Measurements from ENCODE around the gene IFNL4.
"Not testable (repeated sequence)": the region's sequence is repeated elsewhere in the genome, so short reads cannot be mapped to it uniquely, and the experiment has no call there.

The IFNL4 gene

GRCh38 chr19:39254531-39255345 lies 6.1 kb upstream of the IFNL4 start:
- no peak for DNase-seq (ENCODE audit: low read depth)

GRCh38 chr19:39253374-39254149 lies 4.9 kb upstream of the IFNL4 start:
- DNase-seq (ENCODE audit: low read depth) = no peak

GRCh38 chr19:39252458-39252857 lies 3.8 kb upstream of the IFNL4 start:
- DNase-seq (ENCODE audit: low read depth) = no peak

- no peak for DNase-seq (ENCODE audit: low read depth)
Measured at GRCh38 chr19:39251846-39252245, 3.2 kb upstream of the IFNL4 start.

GRCh38 chr19:39251081-39251480 lies 2.4 kb upstream of the IFNL4 start:
- DNase-seq (ENCODE audit: low read depth) = no peak

GRCh38 chr19:39247701-39248664 lies 673 bp downstream of the IFNL4 start:
- DNase-seq (ENCODE audit: low read depth) = no peak

- no peak for DNase-seq (ENCODE audit: low read depth)
Measured at GRCh38 chr19:39246951-39247669, 1.5 kb downstream of the IFNL4 start.

- DNase-seq (ENCODE audit: low read depth) = not testable (repeated sequence)
Measured at GRCh38 chr19:39245166-39245565, 3.5 kb downstream of the IFNL4 start.

- not testable (repeated sequence) for DNase-seq (ENCODE audit: low read depth)
Measured at GRCh38 chr19:39244410-39245100, 4.1 kb downstream of the IFNL4 start, which contains the start of gene IFNL3. TSS of gene IFNL3 (minus strand) at chr19:39245006. CDS start at chr19:39244967, 39 bp downstream.

GRCh38 chr19:39243741-39244140 lies 4.9 kb downstream of the IFNL4 start:
- not testable (repeated sequence) for DNase-seq (ENCODE audit: low read depth)

- DNase-seq (ENCODE audit: low read depth) = no peak
Measured at GRCh38 chr19:39240421-39240820, 8.2 kb downstream of the IFNL4 start.

- no peak for DNase-seq (ENCODE audit: low read depth)
Measured at GRCh38 chr19:39238944-39239343, 9.7 kb downstream of the IFNL4 start.

GRCh38 chr19:39238209-39238608 lies 10.4 kb downstream of the IFNL4 start:
- no peak for DNase-seq (ENCODE audit: low read depth)

GRCh38 chr19:39237200-39238184 lies 11.2 kb downstream of the IFNL4 start:
- no peak for DNase-seq (ENCODE audit: low read depth)

GRCh38 chr19:39236527-39236926 lies 12.1 kb downstream of the IFNL4 start:
- DNase-seq (ENCODE audit: low read depth) = no peak

GRCh38 chr19:39232708-39233107 lies 15.9 kb downstream of the IFNL4 start:
- no peak for DNase-seq (ENCODE audit: low read depth)

- no peak for DNase-seq (ENCODE audit: low read depth)
Measured at GRCh38 chr19:39230096-39230764, 18.4 kb downstream of the IFNL4 start.

GRCh38 chr19:39224910-39225309 lies 23.7 kb downstream of the IFNL4 start:
- DNase-seq (ENCODE audit: low read depth) = no peak
